ENCODE data around the gene ZNF692. TPM values are rescaled to one million over a fixed set of nuclear protein-coding genes. Genes with fewer than 3 reads are reported as not detected.

ZNF692 gene
- total and polyA plus RNA-seq, 2 of the 13 experiments (the other 11 are each of a cell fraction or from before 2014, with no cell fraction given), result 27.3 to 45.8 TPM

GRCh38 chr1:248862998-248863881 lies 4.4 kb upstream of the ZNF692 start (continued):
- no peak for TF ChIP-seq ZNF800 (CRISPR knock-in tag; IDR thresholded peaks at IDR 0.05)
- no peak for TF ChIP-seq HINFP (CRISPR knock-in tag; IDR thresholded peaks at IDR 0.05; ENCODE audit: low read depth)
- TF ChIP-seq NFATC3 (CRISPR knock-in tag; IDR thresholded peaks at IDR 0.05), result 0 out of 2 replicates have a peak, but pooled peaks have one; percentile 43
- peak; percentile 45; the same call in 1 of the 2 replicates for TF ChIP-seq HDAC2 (CRISPR knock-in tag; IDR thresholded peaks at IDR 0.05)
- no peak; the same call in 1 of the 2 replicates for TF ChIP-seq THAP7 (CRISPR knock-in tag; IDR thresholded peaks at IDR 0.05)
- TF ChIP-seq REL (CRISPR knock-in tag; conservative IDR thresholded peaks at IDR 0.05), result 0 out of 2 replicates have a peak, but pooled peaks have one; percentile 43
- peak; percentile 91; the same call in 1 of the 2 replicates for TF ChIP-seq ZNF772 (CRISPR knock-in tag; IDR thresholded peaks at IDR 0.05)
- peak; percentile 61; the same call in 1 of the 2 replicates for TF ChIP-seq TSC22D2 (CRISPR knock-in tag; IDR thresholded peaks at IDR 0.05; ENCODE audit: borderline replicate concordance)
- peak; percentile 28; the same call in 1 of the 2 replicates for TF ChIP-seq YEATS2 (CRISPR knock-in tag; IDR thresholded peaks at IDR 0.05; ENCODE audit: borderline replicate concordance)
- TF ChIP-seq GFI1 (CRISPR knock-in tag; IDR thresholded peaks at IDR 0.05; ENCODE audit: borderline replicate concordance), result 0 out of 2 replicates have a peak, but pooled peaks have one; percentile 52
- TF ChIP-seq RBFOX2 (IDR thresholded peaks at IDR 0.05; ENCODE audit: low read depth, low read length), result peak; percentile 88
- TF ChIP-seq ZFP41 (CRISPR knock-in tag; IDR thresholded peaks at IDR 0.05; ENCODE audit: borderline replicate concordance), result peak; percentile 18; the same call in 1 of the 2 replicates
- TF ChIP-seq DNMT3B (CRISPR knock-in tag; conservative IDR thresholded peaks at IDR 0.05), result no peak
- TF ChIP-seq BCL6 (CRISPR knock-in tag; IDR thresholded peaks at IDR 0.05), result peak; percentile 5; the same call in 1 of the 2 replicates
- 0 out of 2 replicates have a peak, but pooled peaks have one; percentile 27 for TF ChIP-seq ZMAT3 (CRISPR knock-in tag; conservative IDR thresholded peaks at IDR 0.05)
- no peak for TF ChIP-seq NR0B2 (CRISPR knock-in tag; IDR thresholded peaks at IDR 0.05)
- 0 out of 2 replicates have a peak, but pooled peaks have one; percentile 41 for TF ChIP-seq TARDBP (CRISPR knock-in tag; IDR thresholded peaks at IDR 0.05)
- peak; percentile 69 for TF ChIP-seq DRAP1 (CRISPR knock-in tag; IDR thresholded peaks at IDR 0.05)
- no peak for TF ChIP-seq CREM (IDR thresholded peaks at IDR 0.05)
- TF ChIP-seq CREM (CRISPR knock-in tag; IDR thresholded peaks at IDR 0.05), result no peak
- TF ChIP-seq FOXO4 (CRISPR knock-in tag; conservative IDR thresholded peaks at IDR 0.05), result 0 out of 2 replicates have a peak, but pooled peaks have one; percentile 73
- peak; percentile 83 for TF ChIP-seq ZFY (CRISPR knock-in tag; IDR thresholded peaks at IDR 0.05)

Data from HepG2 (cell line).